HG03039 (cell line): ENCODE results near the gene COQ7.

Experiments
- ATAC-seq: cut with Tn5 transposase; IDR thresholded peaks from one replicate; pipeline ENCODE4 v1.9.1; 2021; ENCODE audit warnings: mild to moderate bottlenecking, moderate library complexity; ENCODE audit not compliant: unreplicated experiment

Gene COQ7

GRCh38 chr16:19110537-19111360, 43.3 kb downstream of the COQ7 start:
- no peak for ATAC-seq

GRCh38 chr16:19112099-19112407, 44.6 kb downstream of the COQ7 start:
- no peak for ATAC-seq

DNA sequence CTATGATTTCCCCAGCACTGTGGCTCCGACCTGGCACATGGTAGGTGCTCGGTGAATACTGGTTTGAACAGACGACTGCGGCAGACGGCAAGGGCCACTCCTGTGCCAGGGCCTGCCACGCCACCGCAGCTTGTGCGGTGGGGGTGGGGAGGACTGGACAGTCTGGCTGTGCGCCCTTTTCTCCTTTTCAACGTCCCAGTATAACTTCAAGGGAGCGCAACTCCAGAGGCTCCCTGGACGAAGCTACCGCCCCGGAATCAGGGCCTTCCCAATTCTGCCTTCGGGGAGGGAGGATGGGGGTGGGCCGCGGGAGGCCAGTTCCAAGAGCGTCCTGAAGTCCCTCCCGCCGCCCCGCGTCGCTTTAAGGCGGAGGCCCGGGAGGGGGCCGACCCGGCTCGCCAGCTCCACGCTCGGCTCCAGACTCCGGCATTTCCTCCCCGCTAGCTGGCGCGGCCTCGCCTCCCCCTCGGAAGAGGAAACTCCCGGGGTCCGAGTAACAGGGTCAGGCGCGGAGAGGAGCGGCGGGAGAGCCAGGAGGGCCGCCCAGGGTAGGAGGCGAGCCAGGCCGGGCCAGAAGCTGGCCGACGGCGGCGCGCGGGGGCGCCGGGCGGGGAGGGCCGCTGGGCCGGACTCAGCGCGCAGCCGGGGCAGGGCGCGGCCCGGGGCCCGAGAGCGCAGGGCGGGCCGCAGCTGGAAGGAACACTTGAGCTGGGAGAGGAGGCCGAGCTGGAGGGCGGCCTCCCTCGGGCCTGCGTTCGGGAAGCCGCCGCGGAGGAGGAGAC, 46.4 kb downstream of the COQ7 start, which contains the start of gene ITPRIPL2:
Gene ITPRIPL2, plus strand, starts transcription at position 388 of the 782 bp plus-strand sequence. CDS start 498 bp downstream, outside the sequence.
- no peak for ATAC-seq

GRCh38 chr16:19114359-19115147, 47.1 kb downstream of the COQ7 start:
- no peak for ATAC-seq

DNA sequence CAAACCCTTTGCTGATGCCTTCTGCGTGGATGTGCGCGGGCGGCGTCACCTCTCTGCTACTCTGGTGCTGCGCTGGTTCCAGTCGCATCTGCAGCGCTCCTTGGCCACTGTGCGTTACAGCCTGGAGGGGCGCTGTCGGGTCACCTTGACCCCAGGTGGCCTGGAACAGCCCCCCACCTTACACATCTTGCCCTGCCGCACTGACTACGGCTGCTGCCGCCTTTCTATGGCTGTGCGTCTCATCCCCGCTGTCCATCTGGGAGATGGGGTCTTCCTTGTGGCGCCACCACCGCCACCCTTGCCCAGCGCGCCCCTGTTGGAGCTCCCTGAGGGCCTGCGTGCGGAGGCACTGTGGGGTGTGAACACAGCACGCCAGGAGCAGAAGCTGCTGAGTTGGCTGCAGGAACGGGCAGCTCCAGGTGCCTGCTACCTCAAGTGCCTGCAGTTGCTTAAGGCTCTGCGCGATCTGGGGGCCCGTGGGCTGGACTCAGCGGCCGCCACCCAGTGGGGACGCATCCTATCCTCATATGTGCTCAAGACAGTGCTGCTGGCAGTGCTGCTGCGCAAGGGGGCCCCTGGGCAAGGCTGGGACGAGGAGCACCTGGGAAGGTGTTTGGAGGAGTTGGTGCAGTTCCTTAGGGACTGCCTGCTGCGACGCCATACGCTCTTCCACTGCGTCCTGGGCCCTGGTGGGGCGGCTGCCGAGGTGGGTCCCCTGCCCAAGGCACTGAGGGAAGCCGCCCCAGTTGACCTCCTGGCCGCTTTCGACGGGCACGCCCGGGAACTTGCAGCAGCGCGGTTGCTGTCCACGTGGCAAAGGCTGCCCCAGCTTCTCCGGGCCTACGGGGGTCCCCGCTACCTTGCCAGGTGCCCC, 48.0 kb downstream of the COQ7 start:
- ATAC-seq = no peak

- no peak for ATAC-seq
These were observed 49.5 kb downstream of the COQ7 start for GRCh38 chr16:19116711-19117449.

DNA sequence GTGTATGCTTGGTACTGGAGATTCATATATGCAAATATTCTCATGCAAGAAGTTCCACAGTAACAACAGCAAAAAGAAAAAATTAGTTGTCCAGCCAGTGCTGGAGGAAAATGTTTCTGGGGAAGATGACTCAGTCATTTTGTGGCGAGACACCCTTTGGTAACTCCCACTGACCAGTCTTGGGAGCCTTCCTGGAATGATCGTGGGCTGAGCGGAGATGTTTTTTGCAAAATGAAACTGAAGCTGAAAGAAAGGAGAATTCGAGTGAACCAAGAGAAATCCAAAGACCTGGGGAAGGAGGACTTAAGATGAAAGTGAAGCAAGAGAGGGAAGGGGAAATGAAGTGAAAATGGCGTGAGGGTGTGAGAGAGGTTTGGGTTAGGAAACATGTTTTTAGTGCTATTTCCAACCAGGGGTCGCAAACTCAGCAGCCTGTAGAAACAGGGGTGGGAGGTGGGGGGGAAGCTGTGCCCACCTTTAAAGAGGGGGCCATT, 51.6 kb downstream of the COQ7 start:
- ATAC-seq = no peak

- no peak for ATAC-seq
These were observed 52.1 kb downstream of the COQ7 start for GRCh38 chr16:19119564-19119963.

- ATAC-seq = no peak
These were observed 56.2 kb downstream of the COQ7 start for GRCh38 chr16:19123535-19124178.

- no peak for ATAC-seq
These were observed 58.9 kb downstream of the COQ7 start for GRCh38 chr16:19126300-19126699.

- ATAC-seq = no peak
These were observed 59.8 kb downstream of the COQ7 start for GRCh38 chr16:19127205-19127604.

DNA sequence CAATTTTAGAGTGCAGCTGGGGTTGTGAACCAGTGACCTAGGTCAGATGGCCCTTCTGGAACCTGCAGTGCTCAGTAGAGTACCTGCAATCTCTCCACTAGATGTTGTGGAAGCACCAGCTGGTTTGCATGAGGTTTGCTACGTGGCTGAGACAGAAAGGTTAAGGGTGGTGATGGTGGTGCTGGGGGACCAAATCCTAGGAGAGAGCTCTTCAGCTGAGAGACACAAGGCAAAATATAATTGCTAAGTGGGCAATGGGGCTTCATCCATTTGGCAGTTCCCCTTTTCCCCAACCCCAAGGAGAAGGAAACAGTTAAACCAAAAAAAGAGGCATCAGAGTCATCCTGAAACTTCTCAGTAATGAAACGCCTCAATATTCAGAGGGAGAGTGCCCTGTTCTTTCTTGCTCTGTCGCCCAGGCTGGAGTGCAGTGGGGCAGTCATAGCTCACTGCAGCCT, 60.3 kb downstream of the COQ7 start:
- ATAC-seq = no peak

DNA sequence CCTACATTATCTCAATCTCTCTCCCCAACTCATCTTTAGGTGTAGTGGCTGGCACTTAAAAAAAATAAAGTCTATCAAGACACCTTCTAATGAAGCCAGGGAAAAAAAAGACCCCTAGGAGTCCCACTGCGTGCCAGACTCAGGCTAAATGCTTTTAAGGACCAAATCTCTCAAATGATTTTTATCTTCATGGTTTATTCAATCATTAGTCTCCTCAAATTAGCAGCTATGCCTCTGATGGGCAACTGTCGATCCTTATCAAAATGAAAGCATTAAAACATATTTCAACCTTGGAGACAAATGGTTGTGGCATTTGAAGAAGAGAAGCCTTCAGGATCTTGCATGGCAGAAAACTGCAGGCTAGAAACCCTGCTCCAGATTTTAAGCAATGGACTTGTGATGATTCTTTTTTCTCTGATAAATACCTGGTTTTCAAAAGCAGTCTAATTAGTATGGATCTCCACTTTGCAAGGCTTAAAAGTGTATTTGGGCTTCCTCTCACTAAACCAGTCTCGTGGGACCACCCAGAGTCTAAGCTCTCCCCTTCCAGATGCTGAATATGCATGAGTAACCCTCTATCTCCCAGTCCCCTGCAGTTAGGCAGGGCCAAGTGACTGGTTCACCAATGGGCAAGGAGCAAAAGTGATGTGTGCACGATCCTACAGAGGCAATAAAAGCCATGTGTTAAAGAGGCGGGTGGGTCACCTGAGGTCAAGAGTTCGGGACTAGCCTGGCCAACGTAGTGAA, 61.2 kb downstream of the COQ7 start:
- ATAC-seq = no peak
